HG02885 (cell line): ENCODE data around the gene CRKL.
A peak's percentile ranks its signal among the peaks of the same experiment; 100 is the strongest.

Source experiments
- ATAC-seq: cut with Tn5 transposase; IDR thresholded peaks from one replicate; pipeline ENCODE4 v1.9.1; 2021; ENCODE audit warnings: mild to moderate bottlenecking; ENCODE audit not compliant: unreplicated experiment, poor library complexity

Gene CRKL

DNA sequence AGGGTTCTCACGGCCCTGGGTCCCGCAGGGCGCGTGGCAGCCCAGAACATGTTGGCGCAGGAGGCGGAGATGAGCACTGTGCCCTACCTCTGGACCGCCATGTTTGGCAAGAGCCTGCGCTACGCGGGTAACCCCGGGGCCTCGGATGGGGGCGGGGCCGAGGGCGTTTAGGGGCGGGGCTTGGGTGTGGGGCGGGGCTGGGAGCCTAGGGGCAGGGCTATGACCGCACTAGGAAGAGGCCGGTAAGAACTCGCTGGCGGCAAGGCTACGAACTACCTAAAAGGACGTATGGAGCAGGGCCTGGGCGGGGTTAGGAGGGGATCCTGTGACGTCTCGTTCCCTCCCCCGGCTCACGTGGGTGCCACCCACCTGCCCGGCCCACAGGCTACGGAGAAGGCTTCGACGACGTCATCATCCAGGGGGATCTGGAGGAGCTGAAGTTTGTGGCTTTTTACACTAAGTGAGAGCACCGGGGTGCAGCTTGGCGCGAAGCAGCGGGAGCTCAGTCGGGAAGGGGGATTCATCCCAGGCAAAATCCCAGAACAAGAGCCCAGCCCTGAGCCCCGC lies 62.1 kb downstream of the CRKL start:
- no peak for ATAC-seq

DNA sequence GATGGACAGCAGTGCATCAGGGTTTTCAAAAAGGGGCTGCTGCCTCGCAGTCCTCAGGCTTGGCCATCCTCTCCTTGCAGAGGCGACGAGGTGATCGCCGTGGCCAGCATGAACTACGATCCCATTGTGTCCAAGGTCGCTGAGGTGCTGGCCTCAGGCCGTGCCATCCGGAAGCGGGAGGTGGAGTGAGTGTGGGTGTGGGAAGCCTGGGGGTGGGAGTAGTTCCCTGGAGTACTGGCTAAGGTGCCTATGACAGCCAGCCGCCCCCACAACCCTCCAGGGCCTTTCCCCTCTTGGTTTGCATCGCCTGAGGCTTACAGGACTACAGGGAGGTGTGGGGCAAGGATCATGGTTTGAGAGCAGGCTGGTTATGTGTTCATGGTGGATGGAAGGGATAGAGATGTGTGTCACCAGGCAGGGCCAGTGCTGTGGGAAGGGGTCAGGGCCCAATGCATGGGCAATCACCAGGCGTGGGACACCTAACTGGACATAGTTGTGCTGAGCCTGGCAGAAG lies 62.8 kb downstream of the CRKL start:
- no peak for ATAC-seq

DNA sequence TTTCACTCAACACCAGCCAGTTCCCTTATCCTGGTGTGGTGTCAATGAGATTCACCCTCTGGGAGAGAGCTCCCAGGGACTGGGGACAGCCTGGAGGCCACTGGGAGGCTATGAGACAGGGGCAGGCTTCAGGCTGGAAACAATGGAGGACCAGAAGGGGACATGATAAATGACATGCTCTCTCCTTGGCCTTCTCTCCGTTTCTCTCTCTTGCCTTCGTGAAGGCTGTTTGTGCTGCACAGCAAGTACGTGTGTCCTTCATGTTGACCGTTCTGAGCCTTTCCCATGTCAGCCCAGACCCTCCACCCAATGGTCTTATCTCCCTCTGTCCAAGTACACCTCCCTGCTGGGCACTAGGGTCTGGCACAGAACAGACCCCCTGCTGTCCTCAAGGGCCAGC lies 63.3 kb downstream of the CRKL start:
- ATAC-seq = no peak

DNA sequence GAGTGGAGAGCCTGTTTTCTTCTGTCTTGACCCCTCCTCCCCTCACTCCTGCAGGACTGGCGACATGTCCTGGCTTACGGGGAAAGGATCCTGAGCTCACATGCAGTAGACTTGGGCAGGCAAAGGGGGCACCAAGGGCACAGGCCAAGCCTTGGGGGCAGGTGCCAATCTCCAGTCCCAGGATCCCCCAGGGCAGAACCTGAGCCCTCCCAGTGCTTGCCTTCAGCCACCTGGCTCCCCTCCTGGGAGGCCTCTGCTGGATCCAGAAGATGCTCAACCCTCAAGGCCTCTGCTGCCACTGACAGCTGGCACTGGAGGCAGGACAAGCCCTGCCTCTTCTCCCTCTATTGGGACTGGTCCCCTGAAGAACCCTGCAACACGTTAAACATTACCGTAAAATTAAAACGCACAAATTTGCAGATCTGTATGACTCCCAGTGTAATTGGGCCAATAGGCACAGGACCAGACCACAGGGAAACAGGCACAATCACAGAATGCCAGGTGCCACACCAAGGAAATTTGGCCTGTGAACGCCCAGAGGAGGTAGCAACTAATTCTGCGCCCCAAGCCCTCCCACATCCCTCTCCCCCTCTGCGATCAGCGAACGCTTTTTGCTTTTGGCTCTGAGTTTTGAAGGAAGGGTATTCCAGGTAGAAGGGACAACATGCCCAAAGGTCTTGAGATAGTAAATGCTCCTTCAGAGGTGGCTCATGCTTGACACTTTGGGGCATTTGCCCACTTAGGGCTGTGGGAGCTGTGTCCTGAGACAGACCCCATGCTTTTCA lies 63.9 kb downstream of the CRKL start:
- no peak for ATAC-seq

DNA sequence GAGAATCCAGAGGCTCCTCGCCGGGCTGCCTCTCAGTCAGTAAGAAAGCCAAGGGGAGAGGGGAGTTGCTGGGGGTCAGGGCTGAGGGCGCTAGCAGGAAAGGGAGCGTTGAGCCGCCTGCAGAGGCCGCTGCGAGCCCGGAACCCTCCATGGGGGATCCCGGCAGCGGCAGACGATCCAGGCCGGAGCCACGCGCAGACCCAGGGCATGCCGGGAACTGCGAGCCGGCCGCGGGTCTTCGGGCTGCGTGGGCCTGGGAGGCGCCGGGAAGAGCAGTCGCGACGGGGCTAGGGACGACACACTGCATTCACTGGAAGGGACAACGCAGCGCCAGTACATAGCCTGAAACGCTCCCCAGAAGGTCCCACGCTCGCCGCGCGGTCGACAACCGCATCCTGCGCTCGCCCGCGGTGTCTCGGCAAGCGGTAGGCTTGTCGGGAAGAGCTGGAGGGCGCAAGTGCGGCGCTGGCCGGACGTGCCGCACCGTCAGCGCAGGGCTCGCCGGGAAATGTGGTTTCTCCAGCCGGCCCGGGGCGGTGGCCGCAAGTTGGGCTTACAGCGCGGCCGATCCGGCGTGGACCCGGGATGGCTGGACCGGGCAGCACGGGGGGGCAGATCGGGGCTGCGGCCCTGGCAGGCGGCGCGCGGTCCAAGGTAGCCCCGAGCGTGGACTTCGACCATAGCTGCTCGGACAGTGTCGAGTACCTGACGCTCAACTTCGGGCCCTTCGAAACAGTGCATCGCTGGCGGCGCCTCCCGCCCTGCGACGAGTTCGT lies 64.8 kb downstream of the CRKL start, which contains the start of gene LZTR1:
Gene LZTR1 (plus strand): TSS at position 511 of the 776 bp plus-strand sequence. CDS start 75 bp downstream, at position 586.
- peak; percentile 81 for ATAC-seq

DNA sequence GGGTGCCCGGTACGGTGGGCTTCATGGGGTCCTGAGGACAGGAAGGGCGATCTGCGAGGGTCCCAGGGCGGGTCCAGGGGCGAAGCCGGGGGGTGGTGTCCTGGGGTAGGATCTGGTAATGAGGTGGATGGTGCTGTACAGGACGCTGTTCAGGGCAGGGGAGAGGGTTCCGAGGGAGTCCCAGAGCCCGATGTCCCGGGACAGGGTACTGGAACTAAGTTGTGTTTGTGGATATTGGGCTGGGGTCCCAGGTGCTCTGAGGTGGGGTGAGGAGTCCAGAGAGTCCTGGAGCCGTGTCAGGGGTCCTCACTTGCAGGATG lies 65.3 kb downstream of the CRKL start:
- peak; percentile 13 for ATAC-seq

DNA sequence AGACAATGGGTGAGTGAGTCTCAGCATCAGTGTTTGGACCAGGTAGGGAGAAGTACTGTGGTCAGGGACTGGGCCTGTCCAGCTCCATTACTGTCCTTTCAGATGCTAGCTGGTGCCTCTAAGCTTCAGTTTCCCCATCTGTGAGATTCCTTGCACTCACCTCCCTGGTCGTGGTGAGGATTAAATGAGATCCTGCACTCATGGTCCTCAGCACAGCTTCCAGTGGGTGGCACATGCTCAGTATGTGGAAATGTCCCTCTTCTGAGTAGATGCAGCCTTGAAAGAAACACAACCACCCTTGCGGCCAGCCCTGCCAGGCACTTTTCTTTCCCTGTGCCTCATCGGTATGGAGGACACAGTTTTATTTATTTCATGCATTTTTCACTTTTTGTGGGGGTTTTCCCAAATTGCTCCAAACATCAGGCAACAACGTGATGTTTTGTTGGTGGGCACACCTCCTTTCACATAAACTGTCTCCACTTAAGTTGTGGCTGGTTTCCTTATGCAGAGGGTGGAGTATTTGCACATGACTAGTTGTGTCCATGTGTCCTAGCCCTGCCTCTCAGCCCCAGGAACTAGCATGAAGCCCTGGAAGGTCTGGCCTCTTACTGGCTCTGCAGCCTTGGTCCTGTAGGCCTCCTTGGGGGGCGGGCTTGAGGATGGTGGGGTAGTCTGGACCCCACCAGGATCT lies 66.0 kb downstream of the CRKL start:
- no peak for ATAC-seq

DNA sequence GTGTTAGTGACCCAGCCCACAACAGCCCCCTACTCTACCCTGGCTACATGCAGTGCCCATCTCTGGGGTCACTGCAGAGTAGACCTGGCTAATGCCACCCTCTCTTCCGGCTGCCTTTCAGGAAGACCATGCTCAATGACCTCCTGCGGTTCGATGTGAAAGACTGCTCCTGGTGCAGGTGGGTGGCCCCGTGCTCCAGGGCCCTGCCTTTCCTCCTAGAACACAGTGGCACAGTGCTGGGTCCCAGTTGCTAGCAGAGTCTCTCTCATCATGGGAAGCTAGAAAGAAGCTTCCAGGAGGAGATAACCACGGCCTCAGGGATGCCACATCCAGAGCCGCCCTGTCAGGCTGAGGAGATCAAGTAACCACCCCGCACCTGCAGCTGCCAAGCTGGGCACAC lies 68.5 kb downstream of the CRKL start:
- ATAC-seq = no peak

DNA sequence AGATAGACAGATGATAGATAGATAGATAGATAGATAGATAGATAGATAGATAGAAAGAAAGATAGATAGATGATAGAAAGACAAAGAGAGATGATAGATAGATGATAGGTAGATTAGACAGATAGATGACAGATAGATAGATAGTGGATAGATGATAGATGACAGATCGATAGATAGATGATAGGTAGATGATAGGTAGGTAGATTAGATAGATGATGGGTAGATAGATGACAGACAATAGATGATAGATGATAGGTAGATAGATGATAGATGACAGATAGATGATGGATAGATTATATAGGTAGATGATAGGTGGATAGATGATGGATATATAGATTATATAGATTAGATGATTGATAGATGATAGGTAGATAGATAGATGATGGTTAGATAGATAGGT lies 69.2 kb downstream of the CRKL start:
- ATAC-seq = no peak

DNA sequence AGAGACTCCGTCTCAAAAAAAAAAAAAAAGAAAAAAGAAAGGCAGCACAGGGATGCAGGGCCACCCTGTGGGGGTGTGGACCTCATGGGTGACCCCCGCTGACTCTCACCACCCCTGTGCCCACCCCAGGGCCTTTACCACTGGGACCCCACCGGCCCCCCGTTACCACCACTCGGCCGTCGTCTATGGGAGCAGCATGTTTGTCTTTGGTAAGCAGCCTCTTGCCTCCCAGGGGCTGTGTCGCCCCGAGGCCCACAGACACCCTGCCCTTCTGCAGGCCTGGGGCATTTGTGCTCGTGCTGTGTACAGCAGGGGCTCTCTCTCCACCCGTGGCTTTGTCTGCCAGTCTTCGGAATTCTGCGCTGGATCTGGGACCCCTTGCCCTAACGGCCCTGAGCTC lies 70.2 kb downstream of the CRKL start:
- no peak for ATAC-seq

DNA sequence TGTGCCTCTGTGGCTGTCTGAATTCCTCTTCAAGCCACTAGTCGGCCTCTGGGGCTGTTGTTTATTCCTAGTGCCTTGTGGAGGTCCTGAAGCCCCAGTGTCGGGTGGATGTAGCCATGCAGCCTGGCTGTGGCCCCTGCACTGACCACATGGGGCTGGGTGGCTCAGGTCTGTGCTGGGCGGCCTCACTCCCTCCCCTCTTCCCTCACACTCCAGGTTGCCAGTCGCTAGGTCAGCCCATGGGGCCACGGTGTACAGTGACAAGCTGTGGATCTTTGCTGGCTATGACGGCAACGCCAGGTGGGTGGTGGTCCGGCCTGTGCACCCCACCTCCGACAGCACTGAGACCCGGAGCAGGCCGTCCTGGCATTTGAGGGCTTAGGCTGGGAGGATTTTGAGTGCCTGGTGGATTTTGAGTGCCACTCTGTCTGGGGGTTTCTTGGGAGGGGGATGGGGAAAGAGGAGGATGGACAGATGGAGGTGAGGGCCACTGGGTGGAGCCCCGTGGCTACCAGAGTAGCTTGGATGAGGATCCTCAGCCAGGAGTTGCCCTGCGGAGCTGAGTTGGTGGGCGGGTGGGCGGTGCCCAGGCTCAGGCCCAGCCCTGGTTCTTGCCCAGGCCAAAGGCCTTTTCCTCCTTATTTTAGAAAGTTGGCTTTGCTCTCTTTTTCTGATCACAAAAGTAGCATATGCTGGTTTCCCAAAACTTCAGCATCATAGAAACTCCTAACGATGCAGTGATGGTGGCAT lies 71.5 kb downstream of the CRKL start:
- ATAC-seq = no peak

DNA sequence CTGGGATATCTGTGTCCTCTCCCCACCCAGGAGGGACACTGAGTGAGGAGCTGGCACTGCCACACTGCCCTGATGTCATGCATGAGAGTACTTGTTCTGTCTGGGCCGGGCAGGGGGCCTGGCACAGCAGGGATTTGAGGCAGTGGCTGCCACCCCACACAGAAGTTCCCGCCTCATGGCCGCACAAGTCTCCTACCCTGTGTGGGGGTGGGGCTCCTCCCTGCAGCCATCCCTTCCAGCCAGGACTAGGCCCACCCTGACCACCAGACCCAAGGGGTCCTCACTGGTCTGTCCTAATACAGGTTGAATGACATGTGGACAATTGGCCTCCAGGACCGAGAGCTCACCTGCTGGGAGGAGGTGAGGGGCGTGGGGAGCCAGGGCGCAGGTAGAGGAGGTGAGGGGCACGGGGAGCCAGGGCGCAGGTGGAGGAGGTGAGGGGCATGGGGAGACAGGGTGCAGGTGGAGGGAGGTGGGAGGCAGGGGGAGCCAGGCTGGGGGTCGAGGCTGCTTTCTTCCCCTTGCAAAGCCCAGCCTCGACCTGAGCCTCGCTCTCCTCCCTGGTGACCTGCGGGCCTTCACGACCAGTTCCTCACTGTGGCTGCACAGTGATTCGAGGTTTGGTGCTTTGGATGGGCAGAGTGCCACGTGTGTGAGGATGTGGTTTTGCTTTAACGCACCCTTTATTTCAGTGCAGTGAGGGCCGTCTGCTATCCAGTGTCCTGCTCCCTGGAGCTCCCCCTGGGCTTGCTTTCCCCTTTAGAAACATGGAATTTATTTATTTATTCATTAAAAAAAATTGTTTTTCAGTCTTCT lies 72.3 kb downstream of the CRKL start:
- ATAC-seq = no peak

DNA sequence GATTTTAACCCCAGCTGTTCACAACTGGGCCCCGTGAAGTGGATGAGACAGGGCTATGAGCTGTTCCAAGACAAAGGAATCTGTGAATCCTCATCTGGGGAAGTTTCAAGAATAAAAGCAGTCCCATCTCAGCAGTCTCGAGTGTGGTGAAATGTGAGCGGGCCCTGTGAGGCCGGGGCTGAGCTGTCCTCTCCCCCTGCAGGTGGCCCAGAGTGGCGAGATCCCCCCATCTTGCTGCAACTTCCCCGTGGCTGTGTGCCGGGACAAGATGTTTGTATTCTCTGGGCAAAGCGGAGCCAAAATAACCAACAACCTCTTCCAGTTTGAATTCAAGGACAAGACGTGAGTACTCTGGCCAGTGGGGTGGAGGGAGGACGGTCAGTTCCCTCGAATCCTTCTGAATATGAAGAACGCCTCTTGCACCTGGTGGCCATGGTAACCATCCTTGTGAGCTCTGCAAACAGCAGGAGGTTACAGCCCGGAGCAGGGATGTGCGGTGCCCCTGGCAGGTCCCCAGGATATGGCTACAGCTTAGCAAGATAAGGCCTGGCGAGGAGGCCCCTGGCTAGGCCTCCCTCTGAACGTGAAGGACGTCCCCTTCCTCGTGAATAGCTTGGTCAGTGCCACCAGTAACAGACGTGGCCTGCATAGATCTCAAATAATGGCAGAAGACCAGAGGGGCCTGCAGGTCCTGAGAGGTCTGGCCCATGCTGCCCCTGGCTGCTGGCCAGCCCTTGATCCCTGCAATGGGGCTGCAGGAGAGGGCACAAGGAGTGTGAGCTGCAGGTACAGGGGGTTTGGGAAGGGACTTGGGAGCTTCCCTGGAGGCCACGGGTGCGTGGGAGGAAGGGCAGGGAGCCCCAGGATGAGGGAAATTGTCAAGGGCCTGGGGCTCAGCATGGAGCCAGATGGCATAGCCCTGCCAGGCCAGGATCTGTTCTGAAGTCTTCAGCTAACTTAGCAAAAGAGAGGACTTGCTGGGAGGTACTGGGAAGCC lies 73.3 kb downstream of the CRKL start:
- ATAC-seq = no peak

DNA sequence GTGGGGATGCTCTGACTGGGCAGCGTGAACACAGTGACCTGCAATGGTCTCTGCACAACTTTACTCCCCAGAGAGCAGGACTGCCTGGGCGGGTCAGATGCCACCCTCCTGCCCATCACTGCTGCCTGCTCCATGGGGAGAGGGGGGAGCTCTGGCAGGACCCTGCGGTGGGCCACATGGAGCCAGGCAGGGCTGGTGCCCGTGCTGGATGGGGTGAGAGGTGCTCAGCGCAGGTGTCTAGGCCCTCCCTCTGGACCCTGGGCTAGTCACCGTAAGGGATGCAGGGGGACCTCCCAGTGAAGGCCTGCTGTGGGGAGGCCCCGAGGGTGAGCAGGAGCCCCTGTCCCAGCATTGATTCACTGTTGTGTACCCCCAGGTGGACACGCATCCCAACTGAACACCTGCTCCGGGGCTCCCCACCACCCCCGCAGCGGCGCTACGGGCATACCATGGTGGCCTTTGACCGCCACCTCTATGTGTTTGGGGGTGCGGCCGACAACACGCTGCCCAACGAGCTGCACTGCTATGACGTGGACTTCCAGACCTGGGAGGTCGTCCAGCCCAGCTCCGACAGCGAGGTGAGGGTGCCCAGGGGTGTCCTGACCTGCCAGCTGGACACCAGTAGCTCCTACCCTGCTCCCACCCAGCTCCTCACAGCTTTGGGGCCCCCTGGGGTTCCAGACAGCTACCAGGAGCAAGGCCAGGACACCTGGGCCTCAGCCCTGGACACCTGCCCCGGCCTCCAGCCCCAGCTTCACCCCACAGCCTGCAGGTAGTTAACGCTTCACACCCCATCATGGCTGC lies 74.2 kb downstream of the CRKL start:
- no peak for ATAC-seq

DNA sequence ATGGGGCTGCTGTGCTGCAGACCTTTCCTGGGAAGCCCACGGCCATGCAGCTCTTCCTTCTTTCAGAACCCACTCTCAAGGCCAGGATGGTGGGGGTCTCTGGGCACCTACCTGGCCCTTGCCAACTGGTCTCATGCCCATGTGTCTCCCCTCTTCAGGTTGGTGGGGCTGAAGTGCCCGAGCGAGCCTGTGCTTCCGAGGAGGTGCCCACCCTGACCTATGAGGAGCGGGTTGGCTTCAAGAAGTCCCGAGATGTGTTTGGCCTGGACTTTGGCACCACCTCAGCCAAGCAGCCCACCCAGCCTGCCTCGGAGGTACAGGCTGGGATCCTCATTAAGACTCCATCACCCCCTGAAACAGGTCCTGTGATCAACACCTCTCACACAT lies 74.8 kb downstream of the CRKL start:
- ATAC-seq = no peak

DNA sequence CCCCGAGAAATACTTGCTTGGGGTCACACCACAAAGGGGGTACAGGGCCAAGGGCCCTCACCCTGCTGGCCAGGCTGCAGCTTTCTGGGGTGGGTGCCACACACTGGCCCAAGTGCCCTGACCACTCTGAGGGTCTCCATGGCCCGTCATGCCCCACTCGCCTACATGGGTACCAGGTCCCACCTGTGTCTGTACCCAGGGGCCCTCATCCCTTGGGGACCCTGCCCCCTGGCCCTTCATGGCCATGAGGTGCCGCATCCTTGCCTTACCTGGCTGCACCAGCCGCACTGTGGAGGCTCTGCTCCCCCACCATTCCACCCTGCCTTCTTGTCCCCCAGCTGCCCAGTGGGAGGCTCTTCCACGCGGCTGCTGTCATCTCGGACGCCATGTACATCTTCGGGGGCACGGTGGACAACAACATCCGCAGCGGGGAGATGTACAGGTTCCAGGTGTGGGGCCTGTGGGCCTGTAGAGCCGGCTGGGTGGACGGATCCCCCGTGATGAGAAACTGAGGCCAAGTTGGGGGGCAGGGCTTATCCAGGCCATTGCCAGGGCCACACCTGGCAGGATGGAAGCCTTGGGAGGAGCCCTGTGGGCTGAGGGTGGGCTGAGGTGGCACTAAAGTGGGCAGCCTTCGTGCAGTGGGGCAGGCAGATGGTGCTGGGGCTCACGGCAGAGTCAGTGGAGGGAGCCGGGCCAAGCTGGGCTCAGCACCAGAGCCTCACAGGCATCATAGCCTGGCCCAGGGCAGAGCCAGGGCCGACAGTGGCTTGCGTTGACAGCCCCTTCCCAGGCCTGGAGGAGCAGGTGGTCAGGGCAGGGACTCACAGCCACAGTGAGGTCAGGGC lies 75.5 kb downstream of the CRKL start:
- no peak for ATAC-seq
